HEK293 (cell line): ENCODE results near the gene MUC4.

Experiments used
- CTCF ChIA-PET: fragments of 350-600 bp; formaldehyde crosslinking; extraction: SDS; loops from one replicate; lab custom pipeline; 2021; ENCODE audit warnings: antibody characterized with exemption; lab: Yijun Ruan, JAX
- POLR2A ChIA-PET: fragments of 300-600 bp; formaldehyde crosslinking; extraction: SDS; loops from one replicate; lab custom pipeline; 2020; ENCODE audit warnings: antibody characterized with exemption, inconsistent platforms; lab: Yijun Ruan, JAX
- H3K27ac ChIP-seq: fragments of 200-500 bp; sonication (Bioruptor generic); 2 replicates; pipeline ENCODE4 v1.5.1; 2014; ENCODE audit warnings: low read depth, low read length, control low read depth, inconsistent platforms; ENCODE audit errors: extremely low read depth
- H3K36me3 ChIP-seq, 2 experiments: fragments of 200-500 bp in 1 of 2; sonication (Bioruptor generic) in 1 of 2; 1 replicate in 1 of 2; 2 replicates in 1 of 2; pipeline ENCODE4 v1.5.1; 2014 to 2017; ENCODE audit warnings: inconsistent platforms in 2 of 2, low read length in 2 of 2; ENCODE audit not compliant: control insufficient read depth in 2 of 2, insufficient read depth in 1 of 2
- H3K4me1 ChIP-seq: fragments of 200-500 bp; sonication (Bioruptor generic); 2 replicates; pipeline ENCODE4 v1.5.1; 2014; ENCODE audit warnings: mild to moderate bottlenecking, low read length, inconsistent platforms; ENCODE audit not compliant: control insufficient read depth, insufficient read depth
- H3K4me3 ChIP-seq: 2 replicates; pipeline ENCODE4 v1.5.1; 2011; ENCODE audit warnings: low read depth, mild to moderate bottlenecking, control low read depth, low read length, moderate library complexity
- H3K9me3 ChIP-seq: fragments of 200-500 bp; sonication (Bioruptor generic); 2 replicates; pipeline ENCODE4 v1.5.1; 2014; ENCODE audit warnings: low read depth, low read length, inconsistent platforms; ENCODE audit not compliant: control insufficient read depth, insufficient read depth
- PRDM1 ChIP-seq: fragments of 450-650 bp; formaldehyde crosslinking; IDR thresholded peaks from 2 replicates; pipeline ENCODE4; 2016; ENCODE audit warnings: missing biosample characterization, missing genetic modification characterization
- PRDM10 ChIP-seq: fragments of 450-650 bp; formaldehyde crosslinking; IDR thresholded peaks from 2 replicates; pipeline ENCODE4 v1.5.1; 2016; ENCODE audit warnings: missing biosample characterization, missing genetic modification characterization
- SP2 ChIP-seq: fragments of 450-650 bp; formaldehyde crosslinking; IDR thresholded peaks from 2 replicates; pipeline ENCODE4 v1.5.1; 2016; ENCODE audit warnings: missing biosample characterization, missing genetic modification characterization
- TCF7L2 ChIP-seq: IDR thresholded peaks from 2 replicates; pipeline ENCODE4 v1.6.1; 2011; ENCODE audit warnings: low read depth, mild to moderate bottlenecking, inconsistent platforms, low read length, moderate library complexity, borderline replicate concordance
- YY1 ChIP-seq: fragments of 450-650 bp; formaldehyde crosslinking; IDR thresholded peaks from 2 replicates; pipeline ENCODE4 v1.5.1; 2018; ENCODE audit warnings: missing biosample characterization, missing genetic modification characterization
- ZBTB6 ChIP-seq: fragments of 450-650 bp; formaldehyde crosslinking; IDR thresholded peaks from 2 replicates; pipeline ENCODE4 v1.5.1; 2017; ENCODE audit warnings: missing biosample characterization, missing genetic modification characterization
- ZNF138 ChIP-seq: fragments of 450-650 bp; formaldehyde crosslinking; IDR thresholded peaks from 2 replicates; pipeline ENCODE4 v1.5.1; 2016; ENCODE audit warnings: missing biosample characterization, missing genetic modification characterization, borderline replicate concordance
- ZNF19 ChIP-seq: fragments of 450-650 bp; formaldehyde crosslinking; IDR thresholded peaks from 2 replicates; pipeline ENCODE4; 2016; ENCODE audit warnings: missing biosample characterization, missing genetic modification characterization, low read depth
- ZNF214 ChIP-seq: fragments of 450-650 bp; formaldehyde crosslinking; IDR thresholded peaks from 2 replicates; pipeline ENCODE4 v1.5.1; 2017; ENCODE audit warnings: missing biosample characterization, mild to moderate bottlenecking, missing genetic modification characterization, borderline replicate concordance
- ZNF223 ChIP-seq: fragments of 450-650 bp; formaldehyde crosslinking; IDR thresholded peaks from 2 replicates; pipeline ENCODE4 v1.5.1; 2016; ENCODE audit warnings: missing biosample characterization, missing genetic modification characterization
- ZNF274 ChIP-seq, 2 experiments: fragments of 200-500 bp in 1 of 2; fragments of 450-650 bp in 1 of 2; sonication (Bioruptor generic) in 1 of 2; formaldehyde crosslinking in 1 of 2; IDR thresholded peaks; 2 replicates each; pipeline versions ENCODE4 v1.5.1 to v1.6.1; 2014 to 2016; ENCODE audit warnings: borderline replicate concordance in 1 of 2, inconsistent platforms in 1 of 2, low read length in 1 of 2, missing biosample characterization in 1 of 2, missing genetic modification characterization in 1 of 2
- ZNF292 ChIP-seq: fragments of 450-650 bp; formaldehyde crosslinking; IDR thresholded peaks from 2 replicates; pipeline ENCODE4 v1.5.1; 2016; ENCODE audit warnings: low read depth, missing biosample characterization, missing genetic modification characterization, borderline replicate concordance
- ZNF335 ChIP-seq: fragments of 450-650 bp; formaldehyde crosslinking; conservative IDR thresholded peaks from 2 replicates; pipeline ENCODE4 v1.5.1; 2016; ENCODE audit warnings: missing biosample characterization, missing genetic modification characterization
- ZNF366 ChIP-seq: fragments of 450-650 bp; formaldehyde crosslinking; conservative IDR thresholded peaks from 2 replicates; pipeline ENCODE4 v1.5.1; 2016; ENCODE audit warnings: missing biosample characterization, missing genetic modification characterization
- ZNF37A ChIP-seq: fragments of 450-650 bp; IDR thresholded peaks from 2 replicates; pipeline ENCODE4 v1.5.1; 2018; ENCODE audit warnings: missing biosample characterization, missing genetic modification characterization
- ZNF391 ChIP-seq: fragments of 450-650 bp; formaldehyde crosslinking; IDR thresholded peaks from 2 replicates; pipeline ENCODE4 v1.5.1; 2016; ENCODE audit warnings: low read depth, missing biosample characterization, missing genetic modification characterization, borderline replicate concordance
- ZNF433 ChIP-seq: fragments of 450-650 bp; formaldehyde crosslinking; IDR thresholded peaks from 2 replicates; pipeline ENCODE4 v1.5.1; 2016; ENCODE audit warnings: missing biosample characterization, missing genetic modification characterization, low read depth
- ZNF596 ChIP-seq: fragments of 450-650 bp; IDR thresholded peaks from 2 replicates; pipeline ENCODE4 v1.5.0; 2018; ENCODE audit warnings: missing biosample characterization, mild to moderate bottlenecking, missing genetic modification characterization, moderate library complexity
- ZNF654 ChIP-seq: fragments of 450-650 bp; formaldehyde crosslinking; IDR thresholded peaks from 2 replicates; pipeline ENCODE4 v1.5.1; 2016; ENCODE audit warnings: low read depth, missing biosample characterization, missing genetic modification characterization
- ZNF658 ChIP-seq: fragments of 450-650 bp; formaldehyde crosslinking; IDR thresholded peaks from 2 replicates; pipeline ENCODE4; 2016; ENCODE audit warnings: missing biosample characterization, missing genetic modification characterization
- ZNF701 ChIP-seq: fragments of 450-650 bp; formaldehyde crosslinking; IDR thresholded peaks from 2 replicates; pipeline ENCODE4 v1.5.1; 2016; ENCODE audit warnings: missing biosample characterization, missing genetic modification characterization
- ZNF704 ChIP-seq: fragments of 450-650 bp; formaldehyde crosslinking; IDR thresholded peaks from 2 replicates; pipeline ENCODE4 v1.5.1; 2016; ENCODE audit warnings: missing biosample characterization, missing genetic modification characterization
- ZNF707 ChIP-seq: fragments of 450-650 bp; formaldehyde crosslinking; IDR thresholded peaks from 2 replicates; pipeline ENCODE4 v1.5.1; 2016; ENCODE audit warnings: missing biosample characterization, missing genetic modification characterization
- ZNF747 ChIP-seq: fragments of 450-650 bp; formaldehyde crosslinking; IDR thresholded peaks from 2 replicates; pipeline ENCODE4 v1.5.1; 2016; ENCODE audit warnings: missing biosample characterization, missing genetic modification characterization
- ZSCAN16 ChIP-seq: fragments of 450-650 bp; formaldehyde crosslinking; IDR thresholded peaks from 2 replicates; pipeline ENCODE4 v1.5.1; 2016; ENCODE audit warnings: missing biosample characterization, missing genetic modification characterization

Gene MUC4

GRCh38 chr3:195845483-195845882, 33.8 kb upstream of the MUC4 start:
- Histone ChIP-seq H3K9me3 (no peaks in the 10 kb centered on the region), H3K4me3 (no peak overlapping the region), H3K27ac (no peak overlapping the region)
- POLR2A ChIA-PET, result no interaction called here
- TF ChIP-seq ZBTB6 (tag by site-specific recombination) (no peak), ZNF596 (peak; percentile 62; the same call in 1 of the 2 replicates), ZNF658 (tag by site-specific recombination) (no peak), ZNF335 (no peak), ZNF366 (tag by site-specific recombination) (peak; percentile 93), ZNF274 (IDR thresholded peaks at IDR 0.05; ENCODE audit: low read length) (no peak), ZNF274 (tag by site-specific recombination; IDR thresholded peaks at IDR 0.05; ENCODE audit: borderline replicate concordance) (no peak), ZNF37A (tag by site-specific recombination) (no peak)
- TF ChIP-seq, all 188 proteins: peak for 2
- CTCF ChIA-PET, result no interaction called here
- H3K4me1 ChIP-seq, result no peaks in the 10 kb centered on the region
- no peaks in the 10 kb centered on the region for H3K36me3 ChIP-seq

GRCh38 chr3:195844671-195845218, 33.0 kb upstream of the MUC4 start:
- H3K4me3 ChIP-seq, result no peak overlapping the region
- no peak overlapping the region for H3K27ac ChIP-seq
- CTCF ChIA-PET, result no interaction called here
- H3K36me3 ChIP-seq, result no peaks in the 10 kb centered on the region
- TF ChIP-seq PRDM1 (tag by site-specific recombination) (0 out of 2 replicates have a peak, but pooled peaks have one; percentile 28), ZNF138 (tag by site-specific recombination) (no peak), TCF7L2 (no peak), ZNF433 (tag by site-specific recombination) (no peak), PRDM10 (tag by site-specific recombination) (peak; percentile 94)
- TF ChIP-seq, all 188 proteins: peak for 2
- Histone ChIP-seq H3K9me3 (no peaks in the 10 kb centered on the region), H3K4me1 (no peaks in the 10 kb centered on the region)
- POLR2A ChIA-PET, result no interaction called here

- ChIA-PET CTCF (interaction anchor here (2.3 kb wide), 1 partner anchor 11 kb away, joined by 10 read pairs; no protein-coding TSS in a partner anchor), POLR2A (no interaction called here)
- Histone ChIP-seq H3K36me3 (no peaks in the 10 kb centered on the region), H3K9me3 (no peaks in the 10 kb centered on the region), H3K27ac (no peak overlapping the region), H3K4me1 (no peaks in the 10 kb centered on the region), H3K4me3 (no peak overlapping the region)
- TF ChIP-seq ZNF701 (tag by site-specific recombination) (no peak), ZNF654 (tag by site-specific recombination) (no peak), ZNF19 (tag by site-specific recombination) (no peak), ZNF223 (no peak), ZNF704 (tag by site-specific recombination) (no peak), ZSCAN16 (tag by site-specific recombination) (no peak), ZNF391 (tag by site-specific recombination) (no peak), SP2 (tag by site-specific recombination) (no peak), ZNF214 (no peak), ZNF747 (tag by site-specific recombination) (no peak), YY1 (tag by site-specific recombination) (no peak), ZNF707 (tag by site-specific recombination) (no peak), ZNF292 (tag by site-specific recombination) (no peak)
These were observed 27.7 kb upstream of the MUC4 start for GRCh38 chr3:195839260-195840010.
